ENCODE data around the gene BRD4.

The BRD4 gene

DNA sequence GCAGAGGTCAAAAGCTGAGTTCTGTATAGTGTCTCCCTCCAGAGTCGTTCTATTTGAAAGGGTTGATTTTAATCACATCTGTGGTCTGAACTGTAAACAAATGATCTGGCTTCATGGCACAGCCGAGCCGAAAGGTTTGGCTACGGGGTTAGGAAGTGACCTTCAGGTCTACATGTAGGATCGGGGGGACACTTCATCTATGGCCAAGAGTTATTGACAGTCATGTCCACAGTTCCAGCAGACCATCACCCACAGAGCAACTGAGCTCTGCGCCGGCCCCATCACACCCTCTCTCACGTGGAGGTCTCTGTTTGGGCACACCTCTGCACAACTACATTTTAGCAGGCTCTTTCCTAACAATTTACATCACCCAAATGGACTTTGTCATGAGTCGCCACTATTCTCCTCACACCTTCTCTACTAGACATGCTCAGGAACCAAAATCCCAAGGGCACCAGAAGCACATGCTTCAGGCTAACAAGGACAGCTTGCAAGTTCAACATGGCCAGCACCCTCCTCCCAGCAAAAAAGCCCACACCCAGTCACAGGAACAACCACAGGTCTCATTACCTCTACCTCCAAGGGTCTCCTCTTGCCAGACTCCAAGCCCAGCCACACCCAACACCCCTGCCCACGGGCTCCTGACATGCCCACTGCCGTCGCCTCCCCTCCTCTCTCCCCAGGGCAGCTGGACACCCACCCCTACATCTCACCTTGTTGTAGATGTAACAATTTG lies 64.0 kb downstream of the BRD4 start:
- Histone ChIP-seq H3K27ac (ENCODE audit: low read depth, low read length) (no peak overlapping the region), H3K9ac (ENCODE audit: low read depth in 1 of 2, low read length in 2 of 2) (no peak overlapping the region), H3K4me1 (ENCODE audit: control insufficient read depth in 1 of 2, insufficient read depth in 2 of 2, low read length in 2 of 2) (peaks cover 14 to 20% of the 10 kb centered on the region in 2 donors), H3K4me3 (ENCODE audit: low read depth in 1 of 2, low read length in 2 of 2) (no peak overlapping the region), H3K36me3 (ENCODE audit: control insufficient read depth in 1 of 2, insufficient read depth in 2 of 2, low read length in 2 of 2) (peaks cover 60 to 91% of the 10 kb centered on the region in 2 donors), H3K9me3 (ENCODE audit: control insufficient read depth in 1 of 2, low read length in 2 of 2) (no peaks in the 10 kb centered on the region), H3K27me3 (ENCODE audit: control insufficient read depth in 1 of 2, insufficient read depth in 2 of 2, low read length in 2 of 2) (no peaks in the 10 kb centered on the region)

DNA sequence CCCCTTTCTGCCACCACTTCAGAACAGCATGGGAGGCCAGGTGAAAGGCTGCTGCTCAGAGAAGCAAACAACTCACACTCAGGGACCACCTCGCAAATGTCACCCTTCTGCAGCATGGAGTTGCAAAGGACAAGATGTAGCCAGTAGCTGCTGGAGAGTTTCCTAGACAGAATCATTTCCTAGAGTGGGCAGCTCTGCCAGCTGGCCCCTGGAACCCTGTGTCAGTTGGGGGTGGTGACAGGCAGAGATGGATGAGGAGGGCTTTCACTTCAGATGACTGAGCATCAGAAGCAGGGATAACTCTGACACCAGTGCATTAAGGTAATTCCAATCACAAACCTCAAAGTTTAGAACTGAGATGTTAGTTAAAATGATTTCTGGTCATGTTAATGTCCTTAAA lies 65.7 kb downstream of the BRD4 start:
- H3K9ac ChIP-seq (ENCODE audit: low read depth in 1 of 2, low read length in 2 of 2) = no peak overlapping the region
- H3K4me3 ChIP-seq (ENCODE audit: low read depth in 1 of 2, low read length in 2 of 2) = no peak overlapping the region
- H3K9me3 ChIP-seq (ENCODE audit: control insufficient read depth in 1 of 2, low read length in 2 of 2) = no peaks in the 10 kb centered on the region
- peaks cover 57 to 92% of the 10 kb centered on the region in 2 donors for H3K36me3 ChIP-seq (ENCODE audit: control insufficient read depth in 1 of 2, insufficient read depth in 2 of 2, low read length in 2 of 2)
- no peaks in the 10 kb centered on the region for H3K27me3 ChIP-seq (ENCODE audit: control insufficient read depth in 1 of 2, insufficient read depth in 2 of 2, low read length in 2 of 2)
- H3K27ac ChIP-seq (ENCODE audit: low read depth, low read length) = no peak overlapping the region
- peaks cover 11 to 16% of the 10 kb centered on the region in 2 donors for H3K4me1 ChIP-seq (ENCODE audit: control insufficient read depth in 1 of 2, insufficient read depth in 2 of 2, low read length in 2 of 2)

DNA sequence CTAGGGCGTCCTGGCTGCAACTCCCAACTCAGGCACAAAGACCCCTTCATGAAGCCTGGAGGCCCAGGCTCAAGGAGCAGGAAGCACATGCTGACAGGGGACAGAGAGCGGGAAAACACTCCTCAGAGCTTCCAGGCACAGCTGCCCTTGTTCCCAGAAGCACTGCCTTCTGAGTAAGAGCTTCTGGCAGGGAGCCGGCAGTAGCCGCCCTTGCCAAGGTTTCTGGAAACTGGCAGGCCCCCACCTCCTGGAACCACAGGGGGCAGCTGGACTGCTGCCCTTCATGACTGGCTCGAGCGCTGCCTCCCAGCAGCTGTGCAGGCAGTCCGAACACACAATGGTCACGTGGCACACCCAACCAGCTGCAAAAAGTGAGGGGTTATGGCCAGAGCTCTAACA lies 66.5 kb downstream of the BRD4 start:
- peaks cover 11 to 15% of the 10 kb centered on the region in 2 donors for H3K4me1 ChIP-seq (ENCODE audit: control insufficient read depth in 1 of 2, insufficient read depth in 2 of 2, low read length in 2 of 2)
- H3K27me3 ChIP-seq (ENCODE audit: control insufficient read depth in 1 of 2, insufficient read depth in 2 of 2, low read length in 2 of 2) = no peaks in the 10 kb centered on the region
- no peak overlapping the region for H3K9ac ChIP-seq (ENCODE audit: low read depth in 1 of 2, low read length in 2 of 2)
- no peak overlapping the region for H3K4me3 ChIP-seq (ENCODE audit: low read depth in 1 of 2, low read length in 2 of 2)
- H3K36me3 ChIP-seq (ENCODE audit: control insufficient read depth in 1 of 2, insufficient read depth in 2 of 2, low read length in 2 of 2) = peaks cover 51 to 92% of the 10 kb centered on the region in 2 donors
- H3K9me3 ChIP-seq (ENCODE audit: control insufficient read depth in 1 of 2, low read length in 2 of 2) = no peaks in the 10 kb centered on the region
- no peak overlapping the region for H3K27ac ChIP-seq (ENCODE audit: low read depth, low read length)

- H3K4me1 ChIP-seq (ENCODE audit: control insufficient read depth in 1 of 2, insufficient read depth in 2 of 2, low read length in 2 of 2) = peaks cover 11 to 15% of the 10 kb centered on the region in 2 donors
- H3K4me3 ChIP-seq (ENCODE audit: low read depth in 1 of 2, low read length in 2 of 2) = no peak overlapping the region
- H3K27me3 ChIP-seq (ENCODE audit: control insufficient read depth in 1 of 2, insufficient read depth in 2 of 2, low read length in 2 of 2) = no peaks in the 10 kb centered on the region
- H3K36me3 ChIP-seq (ENCODE audit: control insufficient read depth in 1 of 2, insufficient read depth in 2 of 2, low read length in 2 of 2) = peaks cover 51 to 92% of the 10 kb centered on the region in 2 donors
- no peak overlapping the region for H3K27ac ChIP-seq (ENCODE audit: low read depth, low read length)
- H3K9me3 ChIP-seq (ENCODE audit: control insufficient read depth in 1 of 2, low read length in 2 of 2) = no peaks in the 10 kb centered on the region
- H3K9ac ChIP-seq (ENCODE audit: low read depth in 1 of 2, low read length in 2 of 2) = no peak overlapping the region
Observed at GRCh38 chr19:15265214-15265849, 67.0 kb downstream of the BRD4 start.

- H3K9me3 ChIP-seq (ENCODE audit: control insufficient read depth in 1 of 2, low read length in 2 of 2) = no peaks in the 10 kb centered on the region
- peaks cover 7 to 15% of the 10 kb centered on the region in 2 donors for H3K4me1 ChIP-seq (ENCODE audit: control insufficient read depth in 1 of 2, insufficient read depth in 2 of 2, low read length in 2 of 2)
- no peaks in the 10 kb centered on the region for H3K27me3 ChIP-seq (ENCODE audit: control insufficient read depth in 1 of 2, insufficient read depth in 2 of 2, low read length in 2 of 2)
- no peak overlapping the region for H3K4me3 ChIP-seq (ENCODE audit: low read depth in 1 of 2, low read length in 2 of 2)
- peaks cover 51 to 92% of the 10 kb centered on the region in 2 donors for H3K36me3 ChIP-seq (ENCODE audit: control insufficient read depth in 1 of 2, insufficient read depth in 2 of 2, low read length in 2 of 2)
- H3K9ac ChIP-seq (ENCODE audit: low read depth in 1 of 2, low read length in 2 of 2) = no peak overlapping the region
- no peak overlapping the region for H3K27ac ChIP-seq (ENCODE audit: low read depth, low read length)
Observed at GRCh38 chr19:15264933-15265206, 67.5 kb downstream of the BRD4 start.

- no peaks in the 10 kb centered on the region for H3K27me3 ChIP-seq (ENCODE audit: control insufficient read depth in 1 of 2, insufficient read depth in 2 of 2, low read length in 2 of 2)
- H3K4me1 ChIP-seq (ENCODE audit: control insufficient read depth in 1 of 2, insufficient read depth in 2 of 2, low read length in 2 of 2) = peaks cover 6 to 15% of the 10 kb centered on the region in 2 donors
- H3K9ac ChIP-seq (ENCODE audit: low read depth in 1 of 2, low read length in 2 of 2) = no peak overlapping the region
- H3K27ac ChIP-seq (ENCODE audit: low read depth, low read length) = no peak overlapping the region
- H3K36me3 ChIP-seq (ENCODE audit: control insufficient read depth in 1 of 2, insufficient read depth in 2 of 2, low read length in 2 of 2) = peaks cover 57 to 96% of the 10 kb centered on the region in 2 donors
- H3K9me3 ChIP-seq (ENCODE audit: control insufficient read depth in 1 of 2, low read length in 2 of 2) = no peaks in the 10 kb centered on the region
- no peak overlapping the region for H3K4me3 ChIP-seq (ENCODE audit: low read depth in 1 of 2, low read length in 2 of 2)
Observed at GRCh38 chr19:15264061-15264932, 68.0 kb downstream of the BRD4 start.

DNA sequence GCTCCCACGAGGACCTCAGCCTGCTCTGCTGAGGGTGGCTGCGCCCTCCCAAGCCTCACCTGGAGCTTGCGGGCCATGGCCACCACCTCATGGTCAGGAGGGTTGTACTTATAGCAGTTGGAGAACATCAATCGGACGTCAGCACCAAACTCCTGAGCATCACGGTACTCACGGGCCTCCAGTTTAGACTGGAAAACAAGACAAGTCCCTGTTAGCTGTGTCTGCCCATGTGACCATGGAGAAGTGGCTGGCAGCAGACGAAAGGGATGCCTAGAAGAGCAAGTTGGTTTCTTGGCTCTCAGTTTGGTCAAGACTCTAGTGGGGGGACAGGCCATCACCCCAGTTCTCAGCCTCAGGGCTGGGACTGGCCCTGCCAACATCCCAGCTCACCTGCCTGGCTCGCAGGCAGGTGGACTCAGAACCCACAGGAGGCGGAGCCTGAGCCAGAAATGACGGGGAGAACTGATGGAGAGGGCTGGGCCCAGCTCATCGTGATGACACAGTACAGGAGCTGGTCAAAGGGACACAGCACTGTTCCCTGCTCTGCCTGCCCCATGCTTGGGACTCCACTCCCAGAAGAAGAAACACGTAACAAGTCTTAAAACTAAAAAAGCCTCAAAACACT lies 68.9 kb downstream of the BRD4 start:
- no peak overlapping the region for H3K4me3 ChIP-seq (ENCODE audit: low read depth in 1 of 2, low read length in 2 of 2)
- H3K27me3 ChIP-seq (ENCODE audit: control insufficient read depth in 1 of 2, insufficient read depth in 2 of 2, low read length in 2 of 2) = no peaks in the 10 kb centered on the region
- no peaks in the 10 kb centered on the region for H3K9me3 ChIP-seq (ENCODE audit: control insufficient read depth in 1 of 2, low read length in 2 of 2)
- peaks cover 6 to 15% of the 10 kb centered on the region in 2 donors for H3K4me1 ChIP-seq (ENCODE audit: control insufficient read depth in 1 of 2, insufficient read depth in 2 of 2, low read length in 2 of 2)
- no peak overlapping the region for H3K27ac ChIP-seq (ENCODE audit: low read depth, low read length)
- H3K9ac ChIP-seq (ENCODE audit: low read depth in 1 of 2, low read length in 2 of 2) = no peak overlapping the region
- peaks cover 57 to 96% of the 10 kb centered on the region in 2 donors for H3K36me3 ChIP-seq (ENCODE audit: control insufficient read depth in 1 of 2, insufficient read depth in 2 of 2, low read length in 2 of 2)

- no peaks in the 10 kb centered on the region for H3K27me3 ChIP-seq (ENCODE audit: control insufficient read depth in 1 of 2, insufficient read depth in 2 of 2, low read length in 2 of 2)
- H3K27ac ChIP-seq (ENCODE audit: low read depth, low read length) = no peak overlapping the region
- no peak overlapping the region for H3K9ac ChIP-seq (ENCODE audit: low read depth in 1 of 2, low read length in 2 of 2)
- peaks cover 6 to 8% of the 10 kb centered on the region in 2 donors for H3K4me1 ChIP-seq (ENCODE audit: control insufficient read depth in 1 of 2, insufficient read depth in 2 of 2, low read length in 2 of 2)
- peaks cover 65 to 97% of the 10 kb centered on the region in 2 donors for H3K36me3 ChIP-seq (ENCODE audit: control insufficient read depth in 1 of 2, insufficient read depth in 2 of 2, low read length in 2 of 2)
- H3K4me3 ChIP-seq (ENCODE audit: low read depth in 1 of 2, low read length in 2 of 2) = no peak overlapping the region
- no peaks in the 10 kb centered on the region for H3K9me3 ChIP-seq (ENCODE audit: control insufficient read depth in 1 of 2, low read length in 2 of 2)
Observed at GRCh38 chr19:15262011-15262410, 70.3 kb downstream of the BRD4 start.

- Histone ChIP-seq H3K36me3 (ENCODE audit: control insufficient read depth in 1 of 2, insufficient read depth in 2 of 2, low read length in 2 of 2) (peaks cover 68 to 97% of the 10 kb centered on the region in 2 donors), H3K27me3 (ENCODE audit: control insufficient read depth in 1 of 2, insufficient read depth in 2 of 2, low read length in 2 of 2) (no peaks in the 10 kb centered on the region), H3K27ac (ENCODE audit: low read depth, low read length) (no peak overlapping the region)
Observed at GRCh38 chr19:15260939-15261338, 71.4 kb downstream of the BRD4 start.

More at GRCh38 chr19:15260939-15261338, 71.4 kb downstream of the BRD4 start:
- Histone ChIP-seq H3K9ac (ENCODE audit: low read depth in 1 of 2, low read length in 2 of 2) (no peak overlapping the region), H3K4me3 (ENCODE audit: low read depth in 1 of 2, low read length in 2 of 2) (no peak overlapping the region), H3K4me1 (ENCODE audit: control insufficient read depth in 1 of 2, insufficient read depth in 2 of 2, low read length in 2 of 2) (peaks cover 6% of the 10 kb centered on the region in 2 donors), H3K9me3 (ENCODE audit: control insufficient read depth in 1 of 2, low read length in 2 of 2) (no peaks in the 10 kb centered on the region)

Data from duodenal mucosa (tissue), 2 donors.